ENCODE data around the gene TAF10.
A peak's percentile ranks its signal among the peaks of the same experiment; 100 is the strongest.

TAF10 gene

GRCh38 chr11:6623391-6624363 lies 11.7 kb upstream of the TAF10 start:
- Histone ChIP-seq H3K9me3 (no peaks in the 10 kb centered on the region), H3K4me3 (ENCODE audit: low read depth, low read length) (no peak overlapping the region), H3K27me3 (no peaks in the 10 kb centered on the region), H3K36me3 (no peaks in the 10 kb centered on the region), H3K4me1 (no peaks in the 10 kb centered on the region)
- DNase-seq: no peak
- TF ChIP-seq, protein P1, sequence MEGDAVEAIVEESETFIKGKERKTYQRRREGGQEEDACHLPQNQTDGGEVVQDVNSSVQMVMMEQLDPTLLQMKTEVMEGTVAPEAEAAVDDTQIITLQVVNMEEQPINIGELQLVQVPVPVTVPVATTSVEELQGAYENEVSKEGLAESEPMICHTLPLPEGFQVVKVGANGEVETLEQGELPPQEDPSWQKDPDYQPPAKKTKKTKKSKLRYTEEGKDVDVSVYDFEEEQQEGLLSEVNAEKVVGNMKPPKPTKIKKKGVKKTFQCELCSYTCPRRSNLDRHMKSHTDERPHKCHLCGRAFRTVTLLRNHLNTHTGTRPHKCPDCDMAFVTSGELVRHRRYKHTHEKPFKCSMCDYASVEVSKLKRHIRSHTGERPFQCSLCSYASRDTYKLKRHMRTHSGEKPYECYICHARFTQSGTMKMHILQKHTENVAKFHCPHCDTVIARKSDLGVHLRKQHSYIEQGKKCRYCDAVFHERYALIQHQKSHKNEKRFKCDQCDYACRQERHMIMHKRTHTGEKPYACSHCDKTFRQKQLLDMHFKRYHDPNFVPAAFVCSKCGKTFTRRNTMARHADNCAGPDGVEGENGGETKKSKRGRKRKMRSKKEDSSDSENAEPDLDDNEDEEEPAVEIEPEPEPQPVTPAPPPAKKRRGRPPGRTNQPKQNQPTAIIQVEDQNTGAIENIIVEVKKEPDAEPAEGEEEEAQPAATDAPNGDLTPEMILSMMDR (IDR thresholded peaks at IDR 0.05; ENCODE audit: low read depth, low read length): no peak

DNA sequence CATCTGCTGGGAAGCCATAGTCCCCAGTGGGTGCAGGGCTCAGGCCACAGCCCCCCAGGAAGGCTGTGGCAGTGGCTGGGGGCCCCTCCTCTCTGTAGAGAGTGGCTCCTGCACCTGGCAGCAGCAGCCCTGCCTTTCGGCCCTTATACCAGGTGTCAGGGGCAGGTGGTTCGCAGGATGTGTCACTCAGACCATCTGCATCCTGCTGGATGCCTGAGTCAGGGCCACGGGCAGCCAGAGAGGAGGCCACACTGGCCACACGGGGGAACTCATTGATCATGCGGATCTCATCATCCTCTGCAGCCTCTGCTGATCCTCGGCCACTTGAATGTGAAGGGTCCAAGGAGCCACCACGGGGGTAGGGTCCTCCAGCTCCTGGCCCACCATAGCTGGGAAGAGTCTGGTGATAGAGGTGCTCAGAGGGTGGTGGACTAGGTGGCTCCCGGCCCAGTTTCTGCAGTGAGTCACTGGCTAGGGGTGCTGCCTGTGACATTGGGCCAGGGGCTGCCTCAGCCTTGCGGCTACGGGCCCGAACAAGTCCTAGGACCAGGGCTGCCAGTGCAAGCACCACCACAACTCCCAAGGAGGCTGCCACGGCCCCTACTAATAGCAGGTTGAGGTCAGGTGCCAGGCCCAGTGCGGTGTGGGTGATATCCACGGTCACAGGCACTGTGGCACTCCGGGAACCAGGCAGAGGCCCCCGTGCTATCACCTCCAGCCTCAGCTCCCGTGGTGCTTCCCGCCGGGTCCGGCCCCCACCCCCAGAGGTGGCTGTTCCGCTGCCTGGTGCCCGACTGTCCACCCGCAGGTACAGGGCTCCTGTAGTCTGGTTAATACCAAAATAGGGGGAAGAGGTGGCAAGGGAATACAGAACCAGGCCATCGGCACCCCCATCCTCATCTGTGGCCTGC lies 10.5 kb upstream of the TAF10 start:
- TF ChIP-seq, protein P1 (IDR thresholded peaks at IDR 0.05; ENCODE audit: low read depth, low read length): no peak
- no peak for DNase-seq

DNA sequence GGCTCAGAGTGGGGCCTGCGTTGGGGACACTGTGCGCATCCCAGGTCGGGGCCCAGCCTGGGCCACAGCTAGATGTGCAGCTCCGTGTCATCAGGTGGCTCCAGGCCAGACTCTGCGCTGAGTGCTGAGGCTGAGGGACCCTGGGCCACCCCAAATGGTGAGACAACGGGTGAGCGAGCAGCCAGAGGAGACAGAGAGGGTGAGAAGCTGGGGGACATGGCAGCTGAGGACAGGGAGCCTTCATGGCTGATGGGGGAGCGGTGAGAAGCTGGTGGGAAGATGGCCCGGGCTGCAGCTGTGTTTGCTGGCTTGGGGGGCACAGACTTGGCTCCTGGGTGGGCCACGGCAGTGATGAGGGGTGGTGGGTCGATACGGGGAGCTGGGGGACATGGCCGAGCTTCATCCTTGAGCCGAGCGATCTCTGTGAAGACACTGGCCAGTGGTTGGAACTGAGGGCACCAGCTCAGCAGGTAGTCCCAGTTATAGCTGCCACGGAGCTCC lies 9.7 kb upstream of the TAF10 start:
- no peaks in the 10 kb centered on the region for H3K27me3 ChIP-seq
- no peak overlapping the region for H3K4me3 ChIP-seq (ENCODE audit: low read depth, low read length)
- H3K4me1 ChIP-seq: no peaks in the 10 kb centered on the region

More for the DNA sequence above, 10.5 kb upstream of the TAF10 start:
- Histone ChIP-seq H3K4me1 (no peaks in the 10 kb centered on the region), H3K4me3 (ENCODE audit: low read depth, low read length) (no peak overlapping the region), H3K36me3 (no peaks in the 10 kb centered on the region), H3K27me3 (no peaks in the 10 kb centered on the region), H3K9me3 (no peaks in the 10 kb centered on the region)

GRCh38 chr11:6620636-6621035 lies 8.6 kb upstream of the TAF10 start:
- Histone ChIP-seq H3K27me3 (no peaks in the 10 kb centered on the region), H3K4me3 (ENCODE audit: low read depth, low read length) (no peak overlapping the region), H3K36me3 (no peaks in the 10 kb centered on the region), H3K4me1 (no peaks in the 10 kb centered on the region), H3K9me3 (no peaks in the 10 kb centered on the region)
- TF ChIP-seq, protein P1 (IDR thresholded peaks at IDR 0.05; ENCODE audit: low read depth, low read length): no peak
- no peak for DNase-seq

More for the DNA sequence above, 9.7 kb upstream of the TAF10 start:
- no peak for DNase-seq
- TF ChIP-seq, protein P1 (IDR thresholded peaks at IDR 0.05; ENCODE audit: low read depth, low read length): no peak
- Histone ChIP-seq H3K9me3 (no peaks in the 10 kb centered on the region), H3K36me3 (no peaks in the 10 kb centered on the region)

DNA sequence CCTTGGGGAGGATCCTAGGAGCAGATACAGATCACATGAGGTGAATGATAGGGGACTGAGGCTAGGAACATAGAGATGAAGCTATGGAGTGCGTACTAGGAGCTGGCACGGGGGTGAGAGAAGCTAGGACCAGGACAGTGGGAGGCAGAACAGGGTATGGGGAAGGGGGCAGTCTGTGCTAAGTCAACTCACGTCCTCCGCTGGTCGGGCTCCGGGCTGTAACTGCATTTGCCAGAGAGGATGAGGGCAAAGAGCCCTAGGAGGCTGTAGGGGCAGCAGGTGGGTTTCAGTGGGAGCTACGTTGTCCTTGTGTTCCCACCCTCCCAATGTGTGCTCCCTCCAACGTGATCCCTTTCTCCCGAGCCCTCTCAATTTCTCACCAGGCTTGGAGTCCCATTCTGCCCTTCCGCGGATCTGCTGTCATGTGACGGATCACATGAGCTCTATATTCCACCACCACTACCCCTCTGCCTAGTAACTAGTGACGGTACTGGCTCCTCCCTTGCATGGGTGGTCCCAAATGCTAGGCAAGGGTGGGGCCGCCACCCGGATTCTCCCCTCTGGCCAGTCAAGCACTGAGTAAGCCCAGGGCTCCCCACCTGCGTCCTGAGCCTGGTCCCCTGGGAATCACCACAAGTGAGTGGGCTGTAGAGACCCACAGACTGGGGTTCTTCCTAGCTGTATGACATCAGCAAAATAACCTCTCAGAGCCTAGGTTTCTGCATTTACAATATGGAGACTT lies 7.2 kb upstream of the TAF10 start, which contains the start of gene TPP1:
Gene TPP1, minus strand, starts transcription at position 419 of the 742 bp plus-strand sequence. Its CDS starts 22 bp downstream, at position 397.
- Histone ChIP-seq H3K4me3 (ENCODE audit: low read depth, low read length) (peak within 1 kb of the TSS; percentile 84), H3K4me1 (no peaks in the 10 kb centered on the region), H3K27me3 (no peaks in the 10 kb centered on the region), H3K9me3 (no peaks in the 10 kb centered on the region), H3K36me3 (no peaks in the 10 kb centered on the region)
- DNase-seq: peak; percentile 84
- TF ChIP-seq, protein P1 (IDR thresholded peaks at IDR 0.05; ENCODE audit: low read depth, low read length): no peak

Data from BE2C (cell line).